Measurements from ENCODE around the gene MEGF9.

DNA sequence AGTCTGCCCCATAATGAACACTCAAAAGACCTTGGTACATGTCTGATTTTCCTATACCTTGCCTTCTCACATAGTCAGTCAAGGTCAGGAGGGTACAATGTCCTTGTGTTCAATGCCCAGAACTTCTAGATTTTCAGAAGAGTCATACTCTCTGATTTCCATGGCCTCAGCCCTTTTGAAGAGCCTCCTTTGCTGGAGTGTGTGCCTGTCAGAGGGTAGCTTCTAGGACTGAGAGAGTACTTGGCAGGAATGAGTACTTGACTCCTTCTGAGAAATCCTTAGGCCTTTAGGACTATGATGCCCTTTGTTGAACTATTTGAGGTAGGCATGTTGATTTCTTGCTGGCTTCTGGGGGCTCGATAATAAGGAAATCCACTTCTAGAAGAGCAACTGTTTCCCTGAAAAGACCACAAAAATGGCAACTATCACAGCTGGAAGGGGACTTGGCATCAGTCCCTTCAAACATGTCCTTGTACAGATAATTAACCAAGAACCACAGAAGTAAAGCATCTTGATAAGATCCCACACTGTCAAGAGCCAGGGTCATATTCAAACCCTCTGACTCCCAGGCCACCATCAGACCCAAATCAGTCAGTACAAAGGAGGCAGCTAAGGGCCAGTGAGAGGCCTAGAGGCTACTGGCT lies 10.6 kb upstream of the MEGF9 start:
- TF ChIP-seq CTCF (IDR thresholded peaks at IDR 0.05; ENCODE audit: low read depth, low read length, poor library complexity, severe bottlenecking) (no peak), EZH2phosphoT487 (IDR thresholded peaks at IDR 0.05; ENCODE audit: borderline replicate concordance, low read length) (no peak)

Data from DOHH2 (cell line).